Epithelial cell of esophagus (primary cell): ENCODE data around the gene DPYD.

Source experiments
- DNase-seq: peaks from one replicate; pipeline ENCODE4 v3.0.0; 2010; ENCODE audit warnings: low read depth
- H3K4me3 ChIP-seq: 2 replicates; pipeline ENCODE4 v1.5.1; 2011; ENCODE audit warnings: mild to moderate bottlenecking, low read length, control low read depth
- TF ChIP-seq, protein P1 (sequence below): IDR thresholded peaks from 2 replicates; pipeline ENCODE4 v1.5.1; 2011; ENCODE audit warnings: low read depth, mild to moderate bottlenecking, low read length, control low read depth, inconsistent platforms; ENCODE audit not compliant: insufficient read depth; ENCODE audit errors: missing control alignments

Gene DPYD

GRCh38 chr1:97567000-97567749 lies 353.7 kb downstream of the DPYD start:
- no peak overlapping the region for H3K4me3 ChIP-seq
- DNase-seq, result no peak
- TF ChIP-seq, protein P1, sequence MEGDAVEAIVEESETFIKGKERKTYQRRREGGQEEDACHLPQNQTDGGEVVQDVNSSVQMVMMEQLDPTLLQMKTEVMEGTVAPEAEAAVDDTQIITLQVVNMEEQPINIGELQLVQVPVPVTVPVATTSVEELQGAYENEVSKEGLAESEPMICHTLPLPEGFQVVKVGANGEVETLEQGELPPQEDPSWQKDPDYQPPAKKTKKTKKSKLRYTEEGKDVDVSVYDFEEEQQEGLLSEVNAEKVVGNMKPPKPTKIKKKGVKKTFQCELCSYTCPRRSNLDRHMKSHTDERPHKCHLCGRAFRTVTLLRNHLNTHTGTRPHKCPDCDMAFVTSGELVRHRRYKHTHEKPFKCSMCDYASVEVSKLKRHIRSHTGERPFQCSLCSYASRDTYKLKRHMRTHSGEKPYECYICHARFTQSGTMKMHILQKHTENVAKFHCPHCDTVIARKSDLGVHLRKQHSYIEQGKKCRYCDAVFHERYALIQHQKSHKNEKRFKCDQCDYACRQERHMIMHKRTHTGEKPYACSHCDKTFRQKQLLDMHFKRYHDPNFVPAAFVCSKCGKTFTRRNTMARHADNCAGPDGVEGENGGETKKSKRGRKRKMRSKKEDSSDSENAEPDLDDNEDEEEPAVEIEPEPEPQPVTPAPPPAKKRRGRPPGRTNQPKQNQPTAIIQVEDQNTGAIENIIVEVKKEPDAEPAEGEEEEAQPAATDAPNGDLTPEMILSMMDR, result no peak

- TF ChIP-seq, protein P1, result no peak
- no peak overlapping the region for H3K4me3 ChIP-seq
- DNase-seq, result no peak
These were observed 354.9 kb downstream of the DPYD start for GRCh38 chr1:97565886-97566285.

DNA sequence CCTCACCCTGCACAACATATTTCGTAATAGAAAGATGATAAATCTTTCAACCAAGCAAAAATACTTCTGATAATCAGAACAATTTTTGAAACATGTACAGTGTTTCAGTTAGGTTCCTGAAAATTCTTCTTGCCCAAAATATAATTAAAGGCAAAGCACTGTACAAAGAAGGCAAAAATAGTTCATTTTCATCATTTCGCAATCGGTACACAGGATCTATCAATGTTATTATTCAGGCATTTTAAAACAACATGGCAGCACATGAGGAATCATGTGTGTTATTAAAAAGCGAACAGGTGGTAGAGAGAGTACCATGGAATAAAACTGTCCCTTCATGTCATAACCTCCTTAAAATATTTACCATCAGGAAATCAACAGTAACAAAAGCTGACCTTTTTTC lies 356.9 kb downstream of the DPYD start:
- TF ChIP-seq, protein P1, result no peak
- no peak for DNase-seq
- H3K4me3 ChIP-seq, result no peak overlapping the region

GRCh38 chr1:97562081-97562480 lies 358.8 kb downstream of the DPYD start:
- H3K4me3 ChIP-seq, result no peak overlapping the region
- DNase-seq, result no peak
- TF ChIP-seq, protein P1, result no peak

- TF ChIP-seq, protein P1, result no peak
- no peak for DNase-seq
- no peak overlapping the region for H3K4me3 ChIP-seq
These were observed 360.1 kb downstream of the DPYD start for GRCh38 chr1:97560714-97561113.

DNA sequence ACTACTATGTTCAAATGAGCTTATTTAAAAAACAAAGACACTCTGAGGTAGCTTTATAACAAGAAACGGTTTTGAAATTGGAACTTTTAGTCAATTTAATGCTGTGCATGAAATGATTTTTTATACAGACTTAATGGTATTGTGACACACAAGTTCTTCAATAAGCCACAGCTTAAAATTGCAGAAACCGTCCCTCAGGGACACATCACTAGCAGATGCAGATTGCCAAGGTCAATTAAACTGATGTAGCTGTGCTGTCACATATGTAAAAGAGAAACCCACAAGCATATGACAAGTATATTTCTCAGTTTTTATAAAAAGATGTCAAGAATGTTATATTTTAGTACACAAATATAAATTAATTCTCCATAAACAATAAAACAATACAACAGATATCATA lies 366.9 kb downstream of the DPYD start:
- DNase-seq, result no peak
- TF ChIP-seq, protein P1, result no peak
- no peak overlapping the region for H3K4me3 ChIP-seq

GRCh38 chr1:97551113-97551512 lies 369.7 kb downstream of the DPYD start:
- DNase-seq, result no peak
- TF ChIP-seq, protein P1, result no peak
- no peak overlapping the region for H3K4me3 ChIP-seq
